Adrenal gland (tissue), 12 donors: Measurements from ENCODE around the gene FAM184B. TPM values are rescaled to one million over a fixed set of nuclear protein-coding genes. Genes with fewer than 3 reads are reported as not detected.

Source experiments
- DNase-seq, 7 donors: peaks; one replicate each; pipeline ENCODE4 v3.0.0-alpha.2; 2019 to 2020
- H3K27ac ChIP-seq, 5 donors: fragments of 200-600 bp; sonication (generic) in 4 of 5; 1 replicate in 3 of 5; 2 replicates in 2 of 5; pipeline versions ENCODE4 v1.5.1 to v1.8.0; 2016 to 2020; ENCODE audit warnings: mild to moderate bottlenecking in 1 of 5
- H3K27me3 ChIP-seq: fragments of 200-600 bp; 2 replicates; pipeline ENCODE4 v1.8.0; 2021
- H3K36me3 ChIP-seq, 2 donors: fragments of 200-600 bp; replicated peaks in 1 of 2; 1 replicate in 1 of 2; 2 replicates in 1 of 2; pipeline versions ENCODE4 v1.5.1 to v1.8.0; 2018 to 2022
- H3K4me1 ChIP-seq, 2 donors: fragments of 200-600 bp; replicated peaks in 1 of 2; 1 replicate in 1 of 2; 2 replicates in 1 of 2; pipeline versions ENCODE4 v1.5.1 to v1.8.0; 2018 to 2021
- H3K4me3 ChIP-seq, 4 donors: fragments of 200-600 bp; sonication (generic) in 3 of 4; one replicate each; pipeline ENCODE4 v1.5.1; 2016 to 2018
- H3K9me3 ChIP-seq, 3 donors: fragments of 200-600 bp; sonication (generic) in 1 of 3; replicated peaks in 1 of 3; 1 replicate in 2 of 3; 2 replicates in 1 of 3; pipeline versions ENCODE4 v1.5.1 to v1.8.0; 2016 to 2021
- CTCF ChIP-seq, 6 experiments: fragments of 450-650 bp in 4 of 6; fragments of 200-600 bp in 2 of 6; sonication (generic) in 1 of 6; IDR thresholded peaks; 1 replicate in 5 of 6; 2 replicates in 1 of 6; pipeline versions ENCODE4 v1.5.1 to v1.8.0; 2016 to 2021; ENCODE audit warnings: antibody characterized with exemption in 6 of 6, mild to moderate bottlenecking in 2 of 6, moderate library complexity in 1 of 6
- POLR2A ChIP-seq, 2 donors: fragments of 450-650 bp; IDR thresholded peaks; one replicate each; pipeline ENCODE4 v1.6.1; 2017; ENCODE audit warnings: antibody characterized with exemption in 2 of 2, mild to moderate bottlenecking in 2 of 2, moderate library complexity in 1 of 2
- WGBS, 4 donors: extraction: QIAGEN DNeasy Blood & Tissue Kit in 2 of 4; methylation state at CpG; one replicate each; pipeline versions ENCODE4 v1.1.5 to v1.1.7; 2013 to 2017; 5-methylcytosine and 5-hydroxymethylcytosine counted together
- intact Hi-C, 2 donors: fragments of 100-400 bp; cut with DNase I; formaldehyde crosslinking; loops; one replicate each; pipeline versions ENCODE4 v1.14.1 to v1.15.0; 2022 to 2023
- polyA plus RNA-seq, 3 donors: library from polyadenylated mRNA; stranded (reverse); fragments of 200-250 nt in 2 of 3; fragments of 350-450 nt in 1 of 3; fragmentation: Illumina TruSeq in 1 of 3; extraction: RNeasy Lipid Tissue Mini Kit (QIAGEN cat#74804) in 1 of 3; gene quantifications; one replicate each; pipeline ENCODE4 v1.2.3, GENCODE V29; 2013 to 2014
- total RNA-seq, 9 donors: library from RNA; depleted of rRNA in 4 of 9; stranded (reverse); fragments of >200 nt in 4 of 9; fragments of 120-200 nt in 1 of 9; fragmentation: NEBNext Ultra II Directional in 1 of 9; extraction: Animal tissue kit (Norgen Biotek cat#: 25700) in 1 of 9; gene quantifications; one replicate each; pipeline versions ENCODE4 v1.1.0 to v1.2.4, GENCODE V29; 2013 to 2023
- donor health status: healthy with polysubstance abuse.
- donor health status: Bipolar disorder and iron deficiency.
- donor health status: DM: yes; HTN: yes; CAD: no.
- donor health status: DM: no; HTN: no; CAD: no.
- donor health status: DM: no; HTN: no; CAD: no.
- donor health status: DM: yes; HTN: yes; CAD: no.

The FAM184B gene
- total and polyA plus RNA-seq, 12 donors: under 0.01 to 0.17 (median 0.08) TPM; not detected in 5

- intact Hi-C loops: loop anchor here in 1 of 2 donors (10.0 kb wide), 1 partner anchor 214 kb away; the partner anchor contains the start of gene LCORL
- Histone ChIP-seq H3K9me3 (no peaks in the 10 kb centered on the region), H3K27me3 (no peaks in the 10 kb centered on the region), H3K27ac (no peak overlapping the region), H3K4me3 (peak overlapping the region in 2 of 4 donors; percentile 33 to 87), H3K36me3 (no peaks in the 10 kb centered on the region), H3K4me1 (peaks cover 30 to 43% of the 10 kb centered on the region in 2 donors)
- DNase-seq: peak in 2 of 7 donors; percentile 14 to 19
- no peak for TF ChIP-seq CTCF (IDR thresholded peaks at IDR 0.05)
- no peak for TF ChIP-seq POLR2A (IDR thresholded peaks at IDR 0.05)
- WGBS, 4 donors: 0 to 6% (median 1%) methylated on average over 4 to 48 of the region's 48 CpGs
Measured at GRCh38 chr4:17811078-17811603, 29.7 kb upstream of the FAM184B start.

GRCh38 chr4:17810260-17811077, 29.0 kb upstream of the FAM184B start, which contains the start of the genes DCAF16 and NCAPG:
Gene DCAF16 (minus strand): TSS chr4:17810757. CDS start chr4:17804141, 6,616 bp downstream.
Gene NCAPG (plus strand): TSS chr4:17810979. CDS start chr4:17811078, 99 bp downstream.
- peak within 1 kb of the TSS; percentile 64 to 88 (median 82) for H3K4me3 ChIP-seq
- no peaks in the 10 kb centered on the region for H3K27me3 ChIP-seq
- DNase-seq: peak; percentile 99 to 100 (median 99)
- 0 to 1% (median 1%) methylated on average over 10 to 69 of the region's 69 CpGs for WGBS, 4 donors
- H3K4me1 ChIP-seq: peaks cover 30 to 50% of the 10 kb centered on the region in 2 donors
- H3K9me3 ChIP-seq: no peaks in the 10 kb centered on the region
- H3K36me3 ChIP-seq: no peaks in the 10 kb centered on the region
- TF ChIP-seq CTCF (IDR thresholded peaks at IDR 0.05) (peak in 1 of 6 experiments; percentile 6), POLR2A (IDR thresholded peaks at IDR 0.05) (peak; percentile 93 to 98)
- intact Hi-C loops: loop anchor here in 1 of 2 donors (10.0 kb wide), 1 partner anchor 214 kb away; the partner anchor contains the start of gene LCORL
- peak within 1 kb of the TSS; percentile 87 to 98 (median 96) for H3K27ac ChIP-seq

- Histone ChIP-seq H3K27ac (peak overlapping the region in 4 of 5 donors; percentile 94 to 98 (median 97)), H3K27me3 (no peaks in the 10 kb centered on the region), H3K36me3 (no peaks in the 10 kb centered on the region), H3K9me3 (no peaks in the 10 kb centered on the region), H3K4me1 (peaks cover 30 to 50% of the 10 kb centered on the region in 2 donors), H3K4me3 (peak overlapping the region in 2 of 4 donors; percentile 64 to 87)
- intact Hi-C loops: loop anchor here (10.0 kb wide), 2 partner anchors 215 to 265 kb away; partner anchors contain the start of gene LCORL (in 1 of the 2)
- TF ChIP-seq POLR2A (IDR thresholded peaks at IDR 0.05) (no peak), CTCF (IDR thresholded peaks at IDR 0.05) (no peak)
- DNase-seq: no peak
- 1 to 5% (median 4%) methylated on average over 7 of the region's 7 CpGs for WGBS, 4 donors
Measured at GRCh38 chr4:17809667-17810066, 28.2 kb upstream of the FAM184B start.

GRCh38 chr4:17807446-17807845, 26.0 kb upstream of the FAM184B start:
- no peak for TF ChIP-seq CTCF (IDR thresholded peaks at IDR 0.05)
- no peak for TF ChIP-seq POLR2A (IDR thresholded peaks at IDR 0.05)
- Histone ChIP-seq H3K36me3 (peaks cover 0 to 22% of the 10 kb centered on the region in 2 donors), H3K27ac (no peak overlapping the region), H3K9me3 (no peaks in the 10 kb centered on the region), H3K4me1 (peaks cover 30 to 50% of the 10 kb centered on the region in 2 donors), H3K27me3 (no peaks in the 10 kb centered on the region), H3K4me3 (peak overlapping the region in 1 of 4 donors; percentile 31)
- no peak for DNase-seq
- WGBS, 4 donors: 44 to 47% (median 46%) methylated on average over 6 of the region's 6 CpGs
- intact Hi-C loops: loop anchor here (10.0 kb wide), 1 partner anchor 263 kb away; no protein-coding TSS in a partner anchor
